Tibial nerve (tissue), 4 donors: ENCODE data around the gene SETD6. TPM values are rescaled to one million over a fixed set of nuclear protein-coding genes. Genes with fewer than 3 reads are reported as not detected.

ENCODE experiments used
- DNase-seq, 2 donors: peaks; one replicate each; pipeline ENCODE4 v3.0.0-alpha.2; 2019; ENCODE audit warnings: low spot score in 2 of 2
- H3K27ac ChIP-seq, 4 donors: fragments of 200-600 bp; sonication (generic) in 3 of 4; one replicate each; pipeline ENCODE4 v1.5.1; 2017 to 2019; ENCODE audit warnings: mild to moderate bottlenecking in 1 of 4
- H3K27me3 ChIP-seq, 2 donors: fragments of 200-600 bp; sonication (generic) in 1 of 2; one replicate each; pipeline versions ENCODE4 v1.5.1 to v1.6.0; 2017 to 2019
- H3K36me3 ChIP-seq, 3 donors: fragments of 200-600 bp; sonication (generic); one replicate each; pipeline ENCODE4 v1.5.1; 2018 to 2019
- H3K4me1 ChIP-seq, 4 donors: fragments of 200-600 bp; sonication (generic) in 3 of 4; one replicate each; pipeline ENCODE4 v1.5.1; 2017 to 2019
- H3K4me3 ChIP-seq, 4 donors: fragments of 200-600 bp; sonication (generic) in 3 of 4; one replicate each; pipeline ENCODE4 v1.5.1; 2017 to 2019; ENCODE audit warnings: mild to moderate bottlenecking in 1 of 4, moderate library complexity in 1 of 4
- H3K9me3 ChIP-seq, 4 donors: fragments of 200-600 bp; sonication (generic) in 3 of 4; one replicate each; pipeline ENCODE4 v1.5.1; 2017 to 2019
- EP300 ChIP-seq, 2 donors: sonication (generic); formaldehyde crosslinking; IDR thresholded peaks; one replicate each; pipeline ENCODE4 v1.6.1; 2017; ENCODE audit warnings: antibody characterized with exemption in 2 of 2, mild to moderate bottlenecking in 1 of 2
- POLR2A ChIP-seq, 2 donors: fragments of 450-650 bp; IDR thresholded peaks; one replicate each; pipeline ENCODE4 v1.6.1; 2017; ENCODE audit warnings: antibody characterized with exemption in 2 of 2, mild to moderate bottlenecking in 2 of 2, moderate library complexity in 2 of 2
- WGBS, 2 donors: methylation state at CpG; one replicate each; pipeline ENCODE4 v1.1.5; 2018; 5-methylcytosine and 5-hydroxymethylcytosine counted together
- total RNA-seq, 4 donors: library from RNA; depleted of rRNA; stranded (reverse); fragments of >200 nt; gene quantifications; one replicate each; pipeline ENCODE4 v1.1.0, GENCODE V29; 2016
- TF ChIP-seq, protein P1 (sequence below), 5 experiments: fragments of 200-600 bp in 3 of 5; fragments of 450-650 bp in 2 of 5; sonication (generic) in 3 of 5; IDR thresholded peaks; one replicate each; pipeline ENCODE4 v1.5.1; 2016 to 2019; ENCODE audit warnings: antibody characterized with exemption in 5 of 5, mild to moderate bottlenecking in 3 of 5, moderate library complexity in 2 of 5

SETD6 gene, protein sequence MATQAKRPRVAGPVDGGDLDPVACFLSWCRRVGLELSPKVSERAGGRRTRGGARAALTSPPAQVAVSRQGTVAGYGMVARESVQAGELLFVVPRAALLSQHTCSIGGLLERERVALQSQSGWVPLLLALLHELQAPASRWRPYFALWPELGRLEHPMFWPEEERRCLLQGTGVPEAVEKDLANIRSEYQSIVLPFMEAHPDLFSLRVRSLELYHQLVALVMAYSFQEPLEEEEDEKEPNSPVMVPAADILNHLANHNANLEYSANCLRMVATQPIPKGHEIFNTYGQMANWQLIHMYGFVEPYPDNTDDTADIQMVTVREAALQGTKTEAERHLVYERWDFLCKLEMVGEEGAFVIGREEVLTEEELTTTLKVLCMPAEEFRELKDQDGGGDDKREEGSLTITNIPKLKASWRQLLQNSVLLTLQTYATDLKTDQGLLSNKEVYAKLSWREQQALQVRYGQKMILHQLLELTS
- total RNA-seq = 10 to 100 TPM; 41.0 to 82.5 (median 45.2) TPM

- DNase-seq = peak; percentile 70 to 85
- Histone ChIP-seq H3K27me3 (no peaks in the 10 kb centered on the region), H3K36me3 (peaks cover 0 to 30% (median 12%) of the 10 kb centered on the region in 3 donors), H3K9me3 (no peaks in the 10 kb centered on the region), H3K27ac (peak within 1 kb of the TSS in 3 of 4 donors; percentile 63 to 82 (median 81)), H3K4me3 (peak within 1 kb of the TSS; percentile 83 to 95 (median 88)), H3K4me1 (peaks cover 0 to 26% (median 6%) of the 10 kb centered on the region in 4 donors)
- TF ChIP-seq POLR2A (IDR thresholded peaks at IDR 0.05) = peak in 1 of 2 donors; percentile 33
- peak; percentile 42 to 62 for TF ChIP-seq EP300 (IDR thresholded peaks at IDR 0.05)
- TF ChIP-seq, protein P1, sequence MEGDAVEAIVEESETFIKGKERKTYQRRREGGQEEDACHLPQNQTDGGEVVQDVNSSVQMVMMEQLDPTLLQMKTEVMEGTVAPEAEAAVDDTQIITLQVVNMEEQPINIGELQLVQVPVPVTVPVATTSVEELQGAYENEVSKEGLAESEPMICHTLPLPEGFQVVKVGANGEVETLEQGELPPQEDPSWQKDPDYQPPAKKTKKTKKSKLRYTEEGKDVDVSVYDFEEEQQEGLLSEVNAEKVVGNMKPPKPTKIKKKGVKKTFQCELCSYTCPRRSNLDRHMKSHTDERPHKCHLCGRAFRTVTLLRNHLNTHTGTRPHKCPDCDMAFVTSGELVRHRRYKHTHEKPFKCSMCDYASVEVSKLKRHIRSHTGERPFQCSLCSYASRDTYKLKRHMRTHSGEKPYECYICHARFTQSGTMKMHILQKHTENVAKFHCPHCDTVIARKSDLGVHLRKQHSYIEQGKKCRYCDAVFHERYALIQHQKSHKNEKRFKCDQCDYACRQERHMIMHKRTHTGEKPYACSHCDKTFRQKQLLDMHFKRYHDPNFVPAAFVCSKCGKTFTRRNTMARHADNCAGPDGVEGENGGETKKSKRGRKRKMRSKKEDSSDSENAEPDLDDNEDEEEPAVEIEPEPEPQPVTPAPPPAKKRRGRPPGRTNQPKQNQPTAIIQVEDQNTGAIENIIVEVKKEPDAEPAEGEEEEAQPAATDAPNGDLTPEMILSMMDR (IDR thresholded peaks at IDR 0.05) = peak in 2 of 5 experiments; percentile 33 to 38
- WGBS, 2 donors = 1% methylated on average over 43 to 50 of the region's 80 CpGs
These were observed at the start of gene SETD6 for GRCh38 chr16:58515125-58515870. SETD6 (plus strand) TSS chr16:58515517; CDS start chr16:58515538, 21 bp downstream.

DNA sequence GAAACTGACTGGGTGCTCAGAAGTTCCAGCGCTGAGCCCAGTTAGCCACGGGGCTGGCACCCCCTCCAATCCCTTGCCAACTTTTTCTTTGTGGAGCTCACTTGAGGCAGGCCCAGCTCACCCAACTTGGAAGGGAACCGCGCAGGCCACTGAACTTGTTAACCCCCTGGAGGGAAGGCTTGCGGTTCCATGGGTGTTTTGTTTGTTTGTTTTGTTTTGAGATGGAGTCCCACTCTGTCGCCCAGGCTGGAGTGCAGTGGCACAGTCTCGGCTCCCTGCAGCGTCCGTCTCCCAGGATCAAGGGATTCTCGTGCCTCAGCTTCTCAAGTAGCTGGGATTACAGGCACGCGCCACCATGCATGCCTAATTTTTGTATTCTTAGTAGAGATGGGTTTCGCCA, 49.5 kb upstream of the SETD6 start:
- WGBS, 2 donors = 80% methylated on average over 12 to 13 of the region's 13 CpGs
- Histone ChIP-seq H3K4me1 (peaks cover 0 to 23% (median 7%) of the 10 kb centered on the region in 4 donors), H3K36me3 (no peaks in the 10 kb centered on the region), H3K27ac (no peak overlapping the region), H3K4me3 (no peak overlapping the region), H3K27me3 (peaks cover 0 to 79% of the 10 kb centered on the region in 2 donors), H3K9me3 (no peaks in the 10 kb centered on the region)
- TF ChIP-seq POLR2A (IDR thresholded peaks at IDR 0.05) = no peak
- TF ChIP-seq, protein P1 (IDR thresholded peaks at IDR 0.05) = no peak
- no peak for TF ChIP-seq EP300 (IDR thresholded peaks at IDR 0.05)
- no peak for DNase-seq

DNA sequence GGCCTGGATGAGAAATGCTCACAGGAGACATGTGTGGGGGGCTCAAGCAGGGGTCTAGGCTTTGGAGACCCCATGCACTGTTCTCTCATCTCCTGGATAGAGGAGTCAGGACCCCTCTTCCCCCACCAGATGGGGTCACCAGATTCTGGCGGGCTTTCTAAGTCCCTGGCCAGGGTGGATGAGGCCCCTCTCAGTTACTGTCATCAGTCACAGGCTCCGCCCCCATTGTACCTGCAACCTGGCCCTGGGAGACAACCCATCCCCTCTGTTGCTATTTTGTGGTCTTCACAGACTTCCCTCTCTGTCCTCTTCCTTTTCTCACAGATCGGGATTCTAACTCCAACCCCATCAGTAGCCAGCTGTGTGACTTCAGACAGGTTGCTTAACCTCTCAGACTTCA, 48.9 kb upstream of the SETD6 start:
- no peaks in the 10 kb centered on the region for H3K36me3 ChIP-seq
- no peaks in the 10 kb centered on the region for H3K9me3 ChIP-seq
- H3K27me3 ChIP-seq = peaks cover 0 to 74% of the 10 kb centered on the region in 2 donors
- H3K4me1 ChIP-seq = peaks cover 0 to 23% (median 7%) of the 10 kb centered on the region in 4 donors
- no peak overlapping the region for H3K4me3 ChIP-seq
- 80 to 88% methylated on average over 3 of the region's 3 CpGs for WGBS, 2 donors
- TF ChIP-seq, protein P1 (IDR thresholded peaks at IDR 0.05) = no peak
- no peak for TF ChIP-seq POLR2A (IDR thresholded peaks at IDR 0.05)
- TF ChIP-seq EP300 (IDR thresholded peaks at IDR 0.05) = no peak
- DNase-seq = no peak
- no peak overlapping the region for H3K27ac ChIP-seq

- no peaks in the 10 kb centered on the region for H3K36me3 ChIP-seq
- H3K27me3 ChIP-seq = peaks cover 0 to 59% of the 10 kb centered on the region in 2 donors
- no peak overlapping the region for H3K4me3 ChIP-seq
- no peak for DNase-seq
- TF ChIP-seq, protein P1 (IDR thresholded peaks at IDR 0.05) = no peak
- TF ChIP-seq EP300 (IDR thresholded peaks at IDR 0.05) = no peak
- no peak for TF ChIP-seq POLR2A (IDR thresholded peaks at IDR 0.05)
- H3K9me3 ChIP-seq = no peaks in the 10 kb centered on the region
- 78 to 82% methylated on average over 5 of the region's 5 CpGs for WGBS, 2 donors
- H3K4me1 ChIP-seq = peaks cover 0 to 21% (median 7%) of the 10 kb centered on the region in 4 donors
- H3K27ac ChIP-seq = no peak overlapping the region
These were observed 47.4 kb upstream of the SETD6 start for GRCh38 chr16:58467905-58468304.
